GM12878 (cell line): ENCODE results near the gene ULK4. TPM values are rescaled to one million over a fixed set of nuclear protein-coding genes. Genes with fewer than 3 reads are reported as not detected.

Experiments used
- ATAC-seq: fragments of 200-7000 bp; cut with Tn5 transposase; 3 replicates; pipeline ENCODE4 v1.9.1; 2020; ENCODE audit warnings: mild to moderate bottlenecking, moderate library complexity
- BruUV-seq: library from RNA; stranded (reverse); fragments of 400-500 nt; replicated peaks from 2 replicates; lab custom pipeline; 2021; lab: Mats Ljungman, UMichigan
- CTCF ChIA-PET: fragments of 300-600 bp; sonication (Branson Sonifier 250); formaldehyde crosslinking; extraction: SDS; loops from one replicate; lab custom pipeline; 2021; ENCODE audit warnings: inconsistent platforms; lab: Yijun Ruan, JAX
- POLR2A ChIA-PET: fragments of 350-600 bp; formaldehyde crosslinking; extraction: SDS; loops from one replicate; lab custom pipeline; 2021; ENCODE audit warnings: inconsistent platforms; lab: Charles Lee
- RAD21 ChIA-PET: fragments of 300-600 bp; sonication (Branson Sonifier 250); formaldehyde crosslinking; loops from one replicate; lab custom pipeline; 2023; ENCODE audit warnings: antibody characterized with exemption; ENCODE audit not compliant: unreplicated experiment; lab: Charles Lee
- SMC1A ChIA-PET: fragments of 300-600 bp; sonication (Branson Sonifier 250); formaldehyde crosslinking; loops from one replicate; lab custom pipeline; 2023; ENCODE audit not compliant: unreplicated experiment, uncharacterized antibody; lab: Charles Lee
- DNase-seq: peaks from one replicate; pipeline ENCODE4 v3.0.0-alpha.2; 2011; ENCODE audit warnings: low read depth, low spot score
- FAIRE-seq: peaks from 3 replicates; lab custom pipeline; 2011; peaks lifted over from hg19 to GRCh38; lab: Jason Lieb, UNC
- H2AFZ ChIP-seq: 2 replicates; pipeline ENCODE4 v1.6.0; 2011; ENCODE audit warnings: low read depth, low read length, control low read depth; ENCODE audit not compliant: control insufficient read depth
- H3K27ac ChIP-seq: 2 replicates; pipeline ENCODE4 v1.5.1; 2011; ENCODE audit warnings: control low read depth; ENCODE audit not compliant: control insufficient read depth, insufficient read depth
- H3K27me3 ChIP-seq, 2 experiments: replicated peaks in 1 of 2; 2 replicates each; pipeline versions ENCODE4 v1.6.0 to v1.6.1; 2011; ENCODE audit warnings: low read length in 1 of 2; ENCODE audit not compliant: control insufficient read depth in 2 of 2, insufficient read depth in 2 of 2
- H3K36me3 ChIP-seq, 2 experiments: 2 replicates each; pipeline ENCODE4 v1.5.1; 2011; ENCODE audit warnings: low read length in 1 of 2; ENCODE audit not compliant: control insufficient read depth in 2 of 2, insufficient read depth in 2 of 2
- H3K4me1 ChIP-seq: 2 replicates; pipeline ENCODE4 v1.6.1; 2011; ENCODE audit warnings: mild to moderate bottlenecking, low read length, moderate library complexity, mixed read lengths; ENCODE audit not compliant: control insufficient read depth, insufficient read depth
- H3K4me2 ChIP-seq: 2 replicates; pipeline ENCODE4 v1.6.0; 2011; ENCODE audit warnings: control low read depth; ENCODE audit not compliant: control insufficient read depth, insufficient read depth
- H3K4me3 ChIP-seq: fragments of 200-600 bp; sonication (generic); 2 replicates; pipeline ENCODE4 v1.5.1; 2016
- H3K79me2 ChIP-seq: 2 replicates; pipeline ENCODE4 v1.6.0; 2011; ENCODE audit warnings: low read length; ENCODE audit not compliant: control insufficient read depth, insufficient read depth
- H3K9ac ChIP-seq: 2 replicates; pipeline ENCODE4 v1.8.0; 2011; ENCODE audit warnings: low read length, control low read depth, mixed read lengths; ENCODE audit not compliant: control insufficient read depth, insufficient read depth
- H3K9me3 ChIP-seq: replicated peaks from 3 replicates; pipeline ENCODE4 v1.5.1; 2011; ENCODE audit warnings: mild to moderate bottlenecking, low read length; ENCODE audit not compliant: control insufficient read depth, insufficient read depth
- H4K20me1 ChIP-seq: 2 replicates; pipeline ENCODE4 v1.6.0; 2011; ENCODE audit not compliant: control insufficient read depth, insufficient read depth
- ATF3 ChIP-seq: IDR thresholded peaks from 2 replicates; pipeline ENCODE4 v1.6.1; 2011; ENCODE audit warnings: low read depth, mild to moderate bottlenecking, low read length, moderate library complexity, borderline replicate concordance; ENCODE audit errors: extremely low read depth
- BRCA1 ChIP-seq: IDR thresholded peaks from 2 replicates; pipeline ENCODE4 v1.6.1; 2011; ENCODE audit warnings: low read depth, low read length, improper control_type of control experiment
- CHD2 ChIP-seq: IDR thresholded peaks from 2 replicates; pipeline ENCODE4 v1.6.1; 2011; ENCODE audit warnings: low read depth, low read length, improper control_type of control experiment, borderline replicate concordance
- CREM ChIP-seq: IDR thresholded peaks from 2 replicates; pipeline ENCODE4 v1.6.1; 2014; ENCODE audit warnings: antibody characterized with exemption, low read depth
- GABPA ChIP-seq: IDR thresholded peaks from 2 replicates; pipeline ENCODE4 v1.6.1; 2014; ENCODE audit warnings: antibody characterized with exemption, low read depth, mild to moderate bottlenecking, inconsistent platforms
- HCFC1 ChIP-seq: fragments of 150-350 bp; IDR thresholded peaks from 2 replicates; pipeline ENCODE4 v1.6.1; 2014; ENCODE audit warnings: low read length
- MLLT1 ChIP-seq: fragments of 450-650 bp; IDR thresholded peaks from 2 replicates; pipeline ENCODE4 v1.6.1; 2016; ENCODE audit warnings: mild to moderate bottlenecking
- PRDM15 ChIP-seq: fragments of 450-650 bp; formaldehyde crosslinking; IDR thresholded peaks from 2 replicates; pipeline ENCODE4 v1.4.0; 2020; ENCODE audit warnings: mild to moderate bottlenecking, moderate library complexity
- RB1 ChIP-seq: fragments of 450-650 bp; formaldehyde crosslinking; IDR thresholded peaks from 2 replicates; pipeline ENCODE4 v1.6.1; 2017; ENCODE audit warnings: mild to moderate bottlenecking, borderline replicate concordance
- SMAD5 ChIP-seq: IDR thresholded peaks from 2 replicates; pipeline ENCODE4 v1.6.1; 2016; ENCODE audit warnings: antibody characterized with exemption, low read depth
- SMARCA5 ChIP-seq: fragments of 450-650 bp; IDR thresholded peaks from 2 replicates; pipeline ENCODE4 v1.6.1; 2017; ENCODE audit warnings: mild to moderate bottlenecking
- SPI1 ChIP-seq: IDR thresholded peaks from 2 replicates; pipeline ENCODE4 v1.6.1; 2011; ENCODE audit warnings: low read depth, mild to moderate bottlenecking, low read length, moderate library complexity, borderline replicate concordance; ENCODE audit not compliant: insufficient read depth
- SUPT20H ChIP-seq: IDR thresholded peaks from 2 replicates; pipeline ENCODE4 v1.6.1; 2011; ENCODE audit warnings: low read depth, mild to moderate bottlenecking, low read length, moderate library complexity, borderline replicate concordance; ENCODE audit not compliant: control insufficient read depth
- TCF7 ChIP-seq: IDR thresholded peaks from 2 replicates; pipeline ENCODE4 v1.6.1; 2014; ENCODE audit warnings: antibody characterized with exemption, borderline replicate concordance
- YY1 ChIP-seq: IDR thresholded peaks from 2 replicates; pipeline ENCODE4 v1.6.1; 2011; ENCODE audit warnings: low read depth, mild to moderate bottlenecking, low read length
- ZNF24 ChIP-seq: fragments of 450-650 bp; IDR thresholded peaks from 2 replicates; pipeline ENCODE4 v1.6.1; 2017; ENCODE audit warnings: antibody characterized with exemption, mild to moderate bottlenecking
- ZNF384 ChIP-seq: IDR thresholded peaks from 2 replicates; pipeline ENCODE4 v1.6.1; 2012; ENCODE audit warnings: low read depth, mild to moderate bottlenecking, low read length, improper control_type of control experiment, borderline replicate concordance
- WGBS: methylation state at CpG from one replicate; pipeline ENCODE4 v1.1.6; 2016; ENCODE audit warnings: low lambda C conversion rate; ENCODE audit not compliant: insufficient replicate concordance, insufficient coverage; ENCODE audit errors: missing lambda C conversion rate; 5-methylcytosine and 5-hydroxymethylcytosine counted together
- in situ Hi-C: fragments of 300-500 bp; cut with MboI; formaldehyde crosslinking; loops from 9 replicates; pipeline ENCODE4 v1.14.3; 2018; ENCODE audit warnings: mixed read lengths
- intact Hi-C: fragments of 100-400 bp; cut with micrococcal nuclease; formaldehyde crosslinking; loops from one replicate; pipeline ENCODE4 v1.14.2; 2022; ENCODE audit not compliant: unreplicated experiment
- polyA plus RNA-seq, 11 experiments: library from polyadenylated mRNA; depleted of rRNA in 4 of 11; unstranded in 6 of 11; stranded (reverse) in 5 of 11; fragments of >200 nt; fragmentation: Nextera tagmentation in 4 of 11; fragmentation: Illumina TruSeq in 1 of 11; extraction: Ambion mirVana in 4 of 11; extraction: Trizol in 1 of 11; gene quantifications; 1 replicate in 1 of 11; 2 replicates in 10 of 11; pipeline versions ENCODE4 v1.2.1 to v1.2.3, GENCODE V29; 2011 to 2016; ENCODE audit warnings: inconsistent platforms in 2 of 11, missing spikeins in 2 of 11, low read depth in 1 of 11
- total RNA-seq, 4 experiments: library from RNA; depleted of rRNA in 3 of 4; stranded (reverse); fragments of >200 nt in 3 of 4; fragmentation: Illumina TruSeq in 1 of 4; extraction: Trizol in 1 of 4; gene quantifications; 2 replicates each; pipeline versions ENCODE4 v1.2.1 to v1.2.3, GENCODE V29; 2013 to 2021

ULK4 gene
- total and polyA plus RNA-seq, 10 of the 15 experiments (the other 5 are each of a cell fraction or from before 2014, with no cell fraction given) = 3.5 to 7.6 (median 6.3) TPM

GRCh38 chr3:41482134-41482533, 479.8 kb downstream of the ULK4 start:
- ChIA-PET CTCF (no interaction called here), SMC1A (no interaction called here), RAD21 (no interaction called here), POLR2A (no interaction called here)
- BruUV-seq = no TSS peak
- Histone ChIP-seq H4K20me1 (no peaks in the 10 kb centered on the region), H2AFZ (no peak overlapping the region), H3K9ac (no peak overlapping the region), H3K4me2 (no peak overlapping the region), H3K27ac (no peak overlapping the region), H3K9me3 (no peaks in the 10 kb centered on the region), H3K79me2 (no peaks in the 10 kb centered on the region), H3K4me1 (no peaks in the 10 kb centered on the region), H3K27me3 (no peaks in the 10 kb centered on the region), H3K36me3 (no peaks in the 10 kb centered on the region), H3K4me3 (no peak overlapping the region)
- intact Hi-C loops (no loop called here), in situ Hi-C loops (no loop called here)
- no peak for FAIRE-seq
- no peak for DNase-seq
- ATAC-seq = no peak
- 51% methylated on average over 2 of the region's 2 CpGs for WGBS
- TF ChIP-seq HCFC1 (no peak), ATF3 (no peak), PRDM15 (CRISPR knock-in tag) (no peak), ZNF24 (no peak), YY1 (no peak), SMAD5 (no peak), TCF7 (no peak), MLLT1 (no peak), SUPT20H (no peak), CREM (no peak), RB1 (no peak), SPI1 (no peak), GABPA (no peak), ZNF384 (no peak), SMARCA5 (no peak), CHD2 (no peak), BRCA1 (no peak)
